Regular cardiac myocyte (primary cell): Measurements from ENCODE around the gene PGA5. TPM values are rescaled to one million over a fixed set of nuclear protein-coding genes. Genes with fewer than 3 reads are reported as not detected.

Experiments
- total RNA-seq: library from RNA; depleted of rRNA; stranded (reverse); fragments of >200 nt; gene quantifications from 2 replicates; pipeline ENCODE4 v1.2.3, GENCODE V29; 2014

PGA5 gene
- total RNA-seq = not detected in 2 replicates

GRCh38 chr11:61240875-61241274 lies at the start of gene PGA5:
Gene PGA5 (plus strand): TSS chr11:61241175. CDS start chr11:61241227, 52 bp downstream.

DNA sequence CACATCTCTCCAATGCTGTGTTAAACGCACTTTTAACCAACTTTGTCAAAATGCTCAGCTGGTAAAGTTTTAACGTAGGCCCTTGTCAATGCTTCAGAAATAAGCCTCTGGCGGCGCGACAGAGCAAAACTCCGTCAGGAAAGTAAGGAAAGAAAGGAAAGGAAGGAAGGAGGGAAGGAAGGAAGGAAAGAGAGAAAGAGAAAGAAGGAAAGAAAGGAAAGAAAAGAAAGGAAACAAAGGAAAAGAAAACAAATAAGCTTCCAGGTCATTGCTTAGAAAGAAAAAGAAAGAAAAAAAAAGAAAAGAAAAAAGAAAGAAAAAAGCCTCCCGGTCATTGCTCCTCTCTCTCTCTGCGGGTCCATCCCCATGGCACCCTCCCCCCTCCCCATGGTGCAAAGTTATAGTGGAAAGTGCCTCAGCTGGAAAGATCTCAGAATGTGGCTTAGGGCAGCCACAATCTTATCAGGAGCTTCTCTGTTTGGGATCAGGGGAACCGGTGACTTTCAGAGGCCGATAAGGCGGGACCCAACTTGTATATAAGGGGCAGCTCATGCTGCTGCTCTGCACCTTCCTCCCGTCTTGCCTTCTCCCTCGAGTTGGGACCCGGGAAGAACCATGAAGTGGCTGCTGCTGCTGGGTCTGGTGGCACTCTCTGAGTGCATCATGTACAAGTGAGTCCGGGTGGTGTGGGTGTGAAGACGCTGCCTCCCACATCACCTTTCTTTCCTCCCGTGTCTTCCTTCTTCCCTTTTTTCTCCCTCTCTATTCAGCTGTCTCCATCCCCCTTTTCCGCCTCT lies 37.8 kb upstream of the PGA5 start, which contains the start of gene PGA3:
PGA3 (plus strand) TSS at position 566 of the 797 bp plus-strand sequence; CDS start at position 616, 50 bp downstream.

DNA sequence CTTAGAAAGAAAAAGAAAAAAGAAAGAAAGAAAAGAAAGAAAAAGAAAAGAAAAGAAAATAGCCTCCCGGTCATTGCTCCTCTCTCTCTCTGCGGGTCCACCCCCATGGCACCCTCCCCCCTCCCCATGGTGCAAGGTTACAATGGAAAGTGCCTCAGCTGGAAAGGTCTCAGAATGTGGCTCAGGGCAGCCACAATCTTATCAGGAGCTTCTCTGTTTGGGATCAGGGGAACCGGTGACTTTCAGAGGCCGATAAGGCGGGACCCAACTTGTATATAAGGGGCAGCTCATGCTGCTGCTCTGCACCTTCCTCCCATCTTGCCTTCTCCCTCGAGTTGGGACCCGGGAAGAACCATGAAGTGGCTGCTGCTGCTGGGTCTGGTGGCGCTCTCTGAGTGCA lies 18.9 kb upstream of the PGA5 start, which contains the start of gene PGA4:
PGA4 (plus strand) TSS at position 301 of the 400 bp plus-strand sequence; CDS start at position 355, 54 bp downstream.

GRCh38 chr11:61294717-61295595 lies 54.0 kb downstream of the PGA5 start, which contains the start of gene VWCE:
Gene VWCE (minus strand): TSS chr11:61295316. CDS start chr11:61295037, 279 bp downstream.

Other genes starting within 250 kb of the PGA5 start
- gene CD5, start 138.7 kb upstream of the PGA5 start, total RNA-seq = not detected in 2 replicates
- gene VPS37C, start 79.7 kb upstream of the PGA5 start, total RNA-seq = 5.9 and 9.0 TPM in 2 replicates
- gene PGA3, start 37.7 kb upstream of the PGA5 start, total RNA-seq = not detected in 2 replicates
- gene PGA4, start 18.8 kb upstream of the PGA5 start, total RNA-seq = not detected in 2 replicates
- 0.19 and 4.2 TPM in 2 replicates for gene VWCE, start 54.1 kb downstream of the PGA5 start, total RNA-seq
- gene DDB1, start 91.9 kb downstream of the PGA5 start, total RNA-seq = 398 and 580 TPM in 2 replicates
- 18.8 and 20.9 TPM in 2 replicates for gene TKFC, start 92.1 kb downstream of the PGA5 start, total RNA-seq
- 79.0 and 99.2 TPM in 2 replicates for gene CYB561A3, start 120.7 kb downstream of the PGA5 start, total RNA-seq
- 20.9 and 21.5 TPM in 2 replicates for gene TMEM138, start 121.2 kb downstream of the PGA5 start, total RNA-seq
- 8.6 and 12.1 TPM in 2 replicates for gene TMEM216, start 151.4 kb downstream of the PGA5 start, total RNA-seq
- gene CPSF7, start 188.8 kb downstream of the PGA5 start, total RNA-seq = 10.5 and 16.3 TPM in 2 replicates
- 38.0 and 55.0 TPM in 2 replicates for gene SDHAF2, start 188.9 kb downstream of the PGA5 start, total RNA-seq